CD4-positive, alpha-beta T cell (primary cell): ENCODE results near the gene EMILIN1. TPM values are rescaled to one million over a fixed set of nuclear protein-coding genes. Genes with fewer than 3 reads are reported as not detected.

Source experiments
- ATAC-seq: fragments of 200-7000 bp; cut with Tn5 transposase; one replicate; pipeline ENCODE4 v1.10.0; 2022; ENCODE audit warnings: mild to moderate bottlenecking; ENCODE audit not compliant: poor library complexity
- CTCF ChIA-PET: fragments of 350-600 bp; sonication (Branson Sonifier 250); formaldehyde crosslinking; loops from one replicate; lab custom pipeline; 2021; ENCODE audit warnings: antibody characterized with exemption, inconsistent platforms; lab: Charles Lee
- POLR2A ChIA-PET: fragments of 350-600 bp; sonication (Branson Sonifier 250); formaldehyde crosslinking; loops from one replicate; lab custom pipeline; 2021; ENCODE audit warnings: antibody characterized with exemption, inconsistent platforms; lab: Charles Lee
- DNase-seq, 14 experiments: peaks; one replicate each; pipeline ENCODE4 v3.0.0-alpha.2; 2013 to 2020; ENCODE audit warnings: mixed read lengths in 2 of 14
- H3K27ac ChIP-seq, 2 donors: one replicate each; pipeline versions ENCODE4 v1.5.1 to v1.7.0; 2013; ENCODE audit warnings: low read length in 2 of 2, low read depth in 1 of 2, mild to moderate bottlenecking in 1 of 2
- H3K27me3 ChIP-seq, 2 experiments: 1 replicate in 1 of 2; 2 replicates in 1 of 2; pipeline versions ENCODE4 v1.6.1 to v1.7.0; 2013; ENCODE audit warnings: low read length in 2 of 2, control low read depth in 1 of 2, mild to moderate bottlenecking in 1 of 2, moderate library complexity in 1 of 2; ENCODE audit not compliant: insufficient read depth in 2 of 2, control insufficient read depth in 1 of 2
- H3K36me3 ChIP-seq: one replicate; pipeline ENCODE4 v1.6.1; 2013; ENCODE audit warnings: low read length, control low read depth; ENCODE audit not compliant: insufficient read depth
- H3K4me1 ChIP-seq: one replicate; pipeline ENCODE4 v1.6.1; 2013; ENCODE audit warnings: low read length, control low read depth; ENCODE audit not compliant: insufficient read depth
- H3K4me3 ChIP-seq: one replicate; pipeline ENCODE4 v1.5.1; 2013; ENCODE audit warnings: mild to moderate bottlenecking, low read length, moderate library complexity
- H3K9me3 ChIP-seq, 2 experiments: 1 replicate in 1 of 2; 2 replicates in 1 of 2; pipeline versions ENCODE4 v1.6.1 to v1.7.0; 2013; ENCODE audit warnings: low read length in 2 of 2, mild to moderate bottlenecking in 2 of 2, control low read depth in 1 of 2, moderate library complexity in 1 of 2; ENCODE audit not compliant: control insufficient read depth in 1 of 2, insufficient read depth in 1 of 2
- H3K27ac Mint-ChIP-seq: one replicate; pipeline ENCODE4 v1.8.0; 2020; ENCODE audit warnings: mixed read lengths
- H3K27me3 Mint-ChIP-seq: one replicate; pipeline ENCODE4 v1.8.0; 2021; ENCODE audit warnings: mixed read lengths
- H3K36me3 Mint-ChIP-seq: one replicate; pipeline ENCODE4 v1.8.0; 2021; ENCODE audit warnings: low read depth, mixed read lengths
- H3K4me1 Mint-ChIP-seq: one replicate; pipeline ENCODE4 v1.8.0; 2021; ENCODE audit warnings: low read depth, mixed read lengths
- H3K4me3 Mint-ChIP-seq: one replicate; pipeline ENCODE4 v1.8.0; 2020; ENCODE audit warnings: mild to moderate bottlenecking, mixed read lengths
- H3K9me3 Mint-ChIP-seq: one replicate; pipeline ENCODE4 v1.8.0; 2020; ENCODE audit warnings: mixed read lengths
- intact Hi-C, 2 experiments: fragments of 100-400 bp; cut with DNase I in 1 of 2; cut with micrococcal nuclease in 1 of 2; formaldehyde crosslinking; loops; one replicate each; pipeline versions ENCODE4 v1.15.1 to v1.9.0; 2023 to 2025; cut with DNase I, micrococcal nuclease
- total RNA-seq, 174 experiments: library from RNA in 2 of 174; stranded (reverse) in 2 of 174; gene quantifications; one replicate each; pipeline ENCODE4 v1.2.3 and lab custom pipeline; 2021 to 2026
- TF ChIP-seq, protein P1 (sequence below): fragments of 200-600 bp; IDR thresholded peaks from one replicate; pipeline ENCODE4 v1.8.0; 2022; ENCODE audit warnings: antibody characterized with exemption, mild to moderate bottlenecking

EMILIN1 gene
- total RNA-seq, 2 experiments from 2014 or later = 0.14 to 0.25 TPM

- peaks cover 2% of the 10 kb centered on the region for H3K36me3 ChIP-seq
- H3K4me1 ChIP-seq = peaks cover 9% of the 10 kb centered on the region
- intact Hi-C loops = loop anchor here in 1 of 2 experiments (5.0 kb wide), 1 partner anchor 587 kb away; no protein-coding TSS in a partner anchor
- H3K27me3 ChIP-seq = no peaks in the 10 kb centered on the region
- peak overlapping the region; percentile 4 for H3K4me3 Mint-ChIP-seq
- no peaks in the 10 kb centered on the region for H3K27me3 Mint-ChIP-seq
- no peaks in the 10 kb centered on the region for H3K9me3 ChIP-seq
- H3K9me3 Mint-ChIP-seq = no peaks in the 10 kb centered on the region
- DNase-seq (no peak), ATAC-seq (no peak)
- no peak overlapping the region for H3K27ac Mint-ChIP-seq
- no peak overlapping the region for H3K4me3 ChIP-seq
- ChIA-PET CTCF (interaction anchor here (0.6 to 1.6 kb wide), 2 partner anchors 22 to 184 kb away, joined by 3 to 7 read pairs; no protein-coding TSS in a partner anchor), POLR2A (no interaction called here)
- TF ChIP-seq, protein P1, sequence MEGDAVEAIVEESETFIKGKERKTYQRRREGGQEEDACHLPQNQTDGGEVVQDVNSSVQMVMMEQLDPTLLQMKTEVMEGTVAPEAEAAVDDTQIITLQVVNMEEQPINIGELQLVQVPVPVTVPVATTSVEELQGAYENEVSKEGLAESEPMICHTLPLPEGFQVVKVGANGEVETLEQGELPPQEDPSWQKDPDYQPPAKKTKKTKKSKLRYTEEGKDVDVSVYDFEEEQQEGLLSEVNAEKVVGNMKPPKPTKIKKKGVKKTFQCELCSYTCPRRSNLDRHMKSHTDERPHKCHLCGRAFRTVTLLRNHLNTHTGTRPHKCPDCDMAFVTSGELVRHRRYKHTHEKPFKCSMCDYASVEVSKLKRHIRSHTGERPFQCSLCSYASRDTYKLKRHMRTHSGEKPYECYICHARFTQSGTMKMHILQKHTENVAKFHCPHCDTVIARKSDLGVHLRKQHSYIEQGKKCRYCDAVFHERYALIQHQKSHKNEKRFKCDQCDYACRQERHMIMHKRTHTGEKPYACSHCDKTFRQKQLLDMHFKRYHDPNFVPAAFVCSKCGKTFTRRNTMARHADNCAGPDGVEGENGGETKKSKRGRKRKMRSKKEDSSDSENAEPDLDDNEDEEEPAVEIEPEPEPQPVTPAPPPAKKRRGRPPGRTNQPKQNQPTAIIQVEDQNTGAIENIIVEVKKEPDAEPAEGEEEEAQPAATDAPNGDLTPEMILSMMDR = no peak
- peaks cover 7% of the 10 kb centered on the region for H3K36me3 Mint-ChIP-seq
- H3K27ac ChIP-seq = no peak overlapping the region
- H3K4me1 Mint-ChIP-seq = peaks cover 11% of the 10 kb centered on the region
Observed at GRCh38 chr2:27095427-27095744, 17.0 kb downstream of the EMILIN1 start.

DNA sequence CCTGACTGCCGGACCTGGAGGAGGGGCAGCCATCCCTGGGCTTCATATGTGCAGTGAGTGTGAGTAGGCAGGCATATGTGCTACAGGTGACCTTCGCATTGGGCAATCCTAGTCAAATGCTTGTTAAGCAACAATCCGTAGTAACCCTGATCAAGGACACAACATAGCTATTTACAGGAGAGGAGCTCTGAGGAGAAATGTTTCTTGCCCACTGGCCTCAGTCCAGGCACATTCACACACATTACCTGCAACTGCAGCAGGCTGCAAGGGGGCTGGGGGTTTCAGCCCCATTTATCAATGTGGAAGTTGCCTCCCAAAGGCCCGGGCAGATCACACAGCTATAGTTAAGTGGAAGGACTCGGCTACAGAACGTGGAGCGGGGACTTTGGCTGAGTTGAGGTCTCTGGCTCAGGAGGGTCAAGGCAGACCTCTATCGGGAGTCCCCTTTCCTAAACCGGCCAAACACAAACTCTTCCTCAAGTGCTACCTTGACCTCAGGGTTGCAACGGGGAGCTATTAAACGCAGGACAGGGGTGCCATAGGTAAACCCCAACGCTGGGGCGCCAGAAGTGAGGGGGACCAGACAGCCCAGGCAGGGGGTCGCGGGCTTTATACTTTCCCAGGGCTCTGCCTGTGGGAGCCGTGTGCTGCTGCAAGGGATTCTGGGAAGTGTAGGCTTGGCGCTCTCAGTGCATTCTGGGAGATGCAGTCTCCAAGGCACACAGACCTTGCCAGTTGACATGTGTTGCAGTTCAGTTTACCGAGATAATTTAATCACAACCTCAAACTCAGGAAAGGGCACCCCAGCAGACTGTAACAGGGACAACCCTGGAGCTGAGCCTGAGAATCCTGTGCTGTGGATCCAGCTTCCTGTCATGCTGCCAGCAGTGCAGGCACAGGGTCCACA lies 17.6 kb downstream of the EMILIN1 start:
- peaks cover 11% of the 10 kb centered on the region for H3K4me1 Mint-ChIP-seq

DNA sequence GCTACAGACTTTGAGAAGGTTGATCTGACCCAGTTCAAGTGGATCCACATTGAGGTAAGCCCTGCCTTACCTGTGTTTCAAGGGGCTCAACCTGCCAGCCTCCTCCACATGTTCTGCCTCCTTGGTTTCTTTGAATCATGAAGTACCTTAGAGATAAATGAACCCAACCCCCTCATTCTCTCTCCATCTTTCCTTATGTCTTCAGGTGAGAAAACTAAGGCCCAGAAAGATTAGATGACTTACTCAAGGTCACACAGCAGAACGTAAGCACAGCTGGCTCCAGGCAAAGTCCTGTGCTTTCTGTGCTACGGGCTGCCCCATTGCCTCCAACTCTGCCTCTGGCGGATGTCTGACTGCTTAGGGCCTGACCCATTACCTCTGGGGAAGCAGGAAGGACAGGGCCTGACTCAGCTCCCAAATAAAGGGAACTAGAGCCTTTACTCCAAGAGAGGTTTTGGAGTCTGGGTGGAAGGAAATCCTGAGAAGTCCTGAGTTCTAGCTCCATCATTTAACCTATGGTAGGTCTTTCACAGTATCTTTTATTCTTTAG lies 18.4 kb downstream of the EMILIN1 start:
- no peak overlapping the region for H3K27ac Mint-ChIP-seq
- TF ChIP-seq, protein P1 = no peak
- no peak overlapping the region for H3K27ac ChIP-seq

More for the DNA sequence above, 17.6 kb downstream of the EMILIN1 start:
- intact Hi-C loops = loop anchor here in 1 of 2 experiments (5.0 kb wide), 1 partner anchor 586 kb away; no protein-coding TSS in a partner anchor
- Mint-ChIP-seq H3K27me3 (no peaks in the 10 kb centered on the region), H3K4me3 (peak overlapping the region; percentile 4), H3K27ac (no peak overlapping the region), H3K36me3 (peaks cover 7% of the 10 kb centered on the region), H3K9me3 (no peaks in the 10 kb centered on the region)
- DNase-seq = peak in 8 of 14 experiments; percentile 19 to 73 (median 46)
- H3K36me3 ChIP-seq = peaks cover 2% of the 10 kb centered on the region
- TF ChIP-seq, protein P1 = no peak
- peak; percentile 88 for ATAC-seq
- H3K4me1 ChIP-seq = peaks cover 9% of the 10 kb centered on the region
- no peaks in the 10 kb centered on the region for H3K9me3 ChIP-seq
- peak overlapping the region; percentile 23 for H3K4me3 ChIP-seq
- ChIA-PET CTCF (interaction anchor here (0.6 to 1.6 kb wide), 4 partner anchors 9 to 184 kb away, joined by 3 to 7 read pairs (median 4); partner anchors contain the start of gene KHK), POLR2A (interaction anchor here (2.4 kb wide), 1 partner anchor 9 kb away, joined by 8 read pairs; the partner anchor contains the start of gene KHK)
- no peak overlapping the region for H3K27ac ChIP-seq
- H3K27me3 ChIP-seq = no peaks in the 10 kb centered on the region

More for the DNA sequence above, 18.4 kb downstream of the EMILIN1 start:
- no peaks in the 10 kb centered on the region for H3K9me3 ChIP-seq
- ATAC-seq (no peak), DNase-seq (no peak)
- ChIA-PET POLR2A (interaction anchor here (1.3 to 2.4 kb wide), 2 partner anchors 10 to 25 kb away, joined by 3 to 8 read pairs; partner anchors contain the start of genes KHK and OST4), CTCF (interaction anchor here (1.3 to 1.6 kb wide), 3 partner anchors 10 to 183 kb away, joined by 3 to 7 read pairs (median 4); partner anchors contain the start of gene KHK)
- H3K4me3 ChIP-seq = no peak overlapping the region
- Mint-ChIP-seq H3K36me3 (peaks cover 7% of the 10 kb centered on the region), H3K9me3 (no peaks in the 10 kb centered on the region), H3K27me3 (no peaks in the 10 kb centered on the region), H3K4me3 (no peak overlapping the region), H3K4me1 (peaks cover 11% of the 10 kb centered on the region)
- H3K27me3 ChIP-seq = no peaks in the 10 kb centered on the region
- H3K4me1 ChIP-seq = peaks cover 9% of the 10 kb centered on the region
- peaks cover 2% of the 10 kb centered on the region for H3K36me3 ChIP-seq
- intact Hi-C loops = loop anchor here in 1 of 2 experiments (5.0 kb wide), 1 partner anchor 585 kb away; no protein-coding TSS in a partner anchor
